ENCODE measurements around the gene PPM1H.

DNA sequence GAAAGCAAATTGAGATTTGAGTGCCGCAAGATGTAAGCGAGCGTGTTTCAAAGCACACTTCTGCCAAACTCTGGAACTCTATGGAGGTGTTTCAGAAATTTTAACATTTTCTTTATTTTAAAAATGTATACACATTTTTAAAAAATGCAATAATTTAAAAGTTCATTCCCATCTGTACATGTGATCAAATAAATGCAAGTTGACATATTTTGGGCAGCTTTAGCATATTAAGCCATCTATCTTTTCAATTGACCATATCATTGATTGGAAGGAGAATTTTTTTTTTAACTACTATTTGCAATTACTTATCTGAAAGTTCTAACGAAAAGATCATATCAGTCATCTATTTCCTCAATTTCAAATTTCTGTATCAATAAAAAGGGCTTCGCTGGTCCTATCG is 101.3 kb downstream of the PPM1H start:
- TF ChIP-seq, protein P1, sequence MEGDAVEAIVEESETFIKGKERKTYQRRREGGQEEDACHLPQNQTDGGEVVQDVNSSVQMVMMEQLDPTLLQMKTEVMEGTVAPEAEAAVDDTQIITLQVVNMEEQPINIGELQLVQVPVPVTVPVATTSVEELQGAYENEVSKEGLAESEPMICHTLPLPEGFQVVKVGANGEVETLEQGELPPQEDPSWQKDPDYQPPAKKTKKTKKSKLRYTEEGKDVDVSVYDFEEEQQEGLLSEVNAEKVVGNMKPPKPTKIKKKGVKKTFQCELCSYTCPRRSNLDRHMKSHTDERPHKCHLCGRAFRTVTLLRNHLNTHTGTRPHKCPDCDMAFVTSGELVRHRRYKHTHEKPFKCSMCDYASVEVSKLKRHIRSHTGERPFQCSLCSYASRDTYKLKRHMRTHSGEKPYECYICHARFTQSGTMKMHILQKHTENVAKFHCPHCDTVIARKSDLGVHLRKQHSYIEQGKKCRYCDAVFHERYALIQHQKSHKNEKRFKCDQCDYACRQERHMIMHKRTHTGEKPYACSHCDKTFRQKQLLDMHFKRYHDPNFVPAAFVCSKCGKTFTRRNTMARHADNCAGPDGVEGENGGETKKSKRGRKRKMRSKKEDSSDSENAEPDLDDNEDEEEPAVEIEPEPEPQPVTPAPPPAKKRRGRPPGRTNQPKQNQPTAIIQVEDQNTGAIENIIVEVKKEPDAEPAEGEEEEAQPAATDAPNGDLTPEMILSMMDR (IDR thresholded peaks at IDR 0.05) = no peak
- no peak for TF ChIP-seq POLR2A (IDR thresholded peaks at IDR 0.05)
